Measurements from ENCODE around the gene AKT1.
"Not testable (repeated sequence)": the region's sequence is repeated elsewhere in the genome, so short reads cannot be mapped to it uniquely, and the experiment has no call there.

AKT1 gene

GRCh38 chr14:104794993-104795780 is at the start of gene AKT1:
AKT1 (minus strand) TSS chr14:104795748; CDS start chr14:104792643, 3,105 bp downstream.
- no peak for DNase-seq (ENCODE audit: low read depth in 2 of 2)

DNA sequence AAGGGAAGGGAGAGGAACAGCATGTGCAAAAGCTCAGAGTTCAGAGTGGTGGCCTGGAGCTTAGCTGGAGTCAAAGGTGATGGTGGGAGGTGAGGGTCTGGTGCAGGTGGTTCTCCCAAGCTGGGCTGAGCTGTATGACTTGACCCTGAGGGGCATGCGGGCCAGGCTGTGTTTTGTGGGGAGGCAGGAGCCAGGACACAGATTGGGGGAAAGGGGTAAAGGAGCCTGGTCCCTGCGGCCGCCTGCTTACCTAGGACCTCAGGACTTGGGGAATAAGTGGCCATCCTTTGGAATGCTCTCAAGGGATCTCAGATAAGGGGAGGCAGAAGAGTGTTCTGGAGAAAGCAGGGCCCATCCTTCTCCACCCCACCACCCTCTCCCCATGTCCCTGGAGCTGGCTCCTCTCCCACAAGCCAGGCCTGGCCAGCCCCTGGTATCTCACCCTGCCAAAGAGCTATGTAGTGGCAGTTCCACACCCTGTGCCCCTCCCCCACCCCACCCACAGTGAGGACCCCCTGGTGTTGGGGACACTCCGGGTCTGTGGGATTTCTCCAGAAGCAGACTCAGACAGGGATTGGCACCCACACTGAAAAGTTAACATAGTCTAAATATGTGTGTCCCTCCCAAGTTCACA is 49.6 kb upstream of the AKT1 start:
- no peak for DNase-seq (ENCODE audit: low read depth in 2 of 2)

- DNase-seq (ENCODE audit: low read depth in 2 of 2): no peak
These were observed 48.9 kb upstream of the AKT1 start for GRCh38 chr14:104844306-104845032.

- no peak for DNase-seq (ENCODE audit: low read depth in 2 of 2)
These were observed 48.1 kb upstream of the AKT1 start for GRCh38 chr14:104843442-104844305.

DNA sequence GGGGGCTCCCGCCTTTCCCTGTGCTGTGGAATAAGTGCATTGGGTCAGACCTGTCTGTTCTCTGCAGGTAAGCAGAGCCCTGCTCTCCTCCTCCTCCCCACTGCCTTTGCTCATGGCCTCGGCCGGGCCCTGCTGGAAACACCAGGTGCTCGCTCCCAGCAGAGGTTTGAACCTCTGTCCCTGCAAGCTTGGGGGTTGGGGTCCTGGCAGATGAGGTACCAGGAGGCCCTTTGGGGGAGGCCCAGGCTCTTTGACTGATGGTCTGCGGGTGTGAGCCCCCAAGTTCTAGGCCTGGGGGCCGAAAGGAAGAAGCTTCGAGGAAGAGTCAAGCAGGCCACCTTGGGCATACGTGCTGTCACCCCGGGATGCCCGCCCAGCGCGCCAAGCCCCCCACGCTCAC is 47.5 kb upstream of the AKT1 start:
- no peak for DNase-seq (ENCODE audit: low read depth in 2 of 2)

GRCh38 chr14:104841730-104842129 is 46.2 kb upstream of the AKT1 start:
- DNase-seq (ENCODE audit: low read depth in 2 of 2): no peak

- DNase-seq (ENCODE audit: low read depth in 2 of 2): not testable (repeated sequence)
These were observed 40.8 kb upstream of the AKT1 start for GRCh38 chr14:104836171-104836935.

- no peak for DNase-seq (ENCODE audit: low read depth in 2 of 2)
These were observed 35.2 kb upstream of the AKT1 start for GRCh38 chr14:104830781-104831180.

- DNase-seq (ENCODE audit: low read depth in 2 of 2): peak; percentile 43 to 44
These were observed 31.9 kb upstream of the AKT1 start for GRCh38 chr14:104827177-104828055.

GRCh38 chr14:104826861-104827176 is 31.3 kb upstream of the AKT1 start:
- DNase-seq (ENCODE audit: low read depth in 2 of 2): no peak

GRCh38 chr14:104826189-104826860 is 30.8 kb upstream of the AKT1 start:
- DNase-seq (ENCODE audit: low read depth in 2 of 2): peak; percentile 92 to 98

DNA sequence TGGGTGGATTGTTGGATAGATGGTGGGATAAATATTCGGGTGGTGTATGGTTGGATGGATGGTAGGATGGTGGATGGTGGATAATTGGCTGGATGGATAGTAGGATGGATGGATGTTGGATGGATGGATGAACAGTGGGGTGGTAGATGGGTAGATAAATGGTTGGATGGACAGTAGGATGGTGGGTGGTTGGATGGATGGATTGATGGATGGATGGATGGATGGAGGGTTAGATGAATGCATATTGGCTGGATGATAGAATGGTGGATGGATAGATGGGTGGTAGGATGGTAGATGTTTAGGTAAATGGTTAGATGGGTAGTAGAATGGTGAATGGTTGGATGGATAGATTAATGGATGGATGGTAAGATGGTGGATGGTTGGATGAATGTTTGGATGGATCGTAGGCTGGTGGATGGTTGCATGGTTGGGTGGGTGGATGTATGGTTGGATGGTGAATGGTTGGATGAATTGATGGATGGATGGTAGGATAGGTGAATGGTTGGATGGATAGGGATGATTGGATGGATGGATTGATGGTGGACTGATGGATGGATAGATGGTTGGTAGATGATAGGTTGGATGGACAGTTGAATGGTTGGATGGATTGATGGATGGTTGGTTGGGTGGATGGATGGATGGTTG is 28.9 kb upstream of the AKT1 start:
- DNase-seq (ENCODE audit: low read depth in 2 of 2): no peak

DNA sequence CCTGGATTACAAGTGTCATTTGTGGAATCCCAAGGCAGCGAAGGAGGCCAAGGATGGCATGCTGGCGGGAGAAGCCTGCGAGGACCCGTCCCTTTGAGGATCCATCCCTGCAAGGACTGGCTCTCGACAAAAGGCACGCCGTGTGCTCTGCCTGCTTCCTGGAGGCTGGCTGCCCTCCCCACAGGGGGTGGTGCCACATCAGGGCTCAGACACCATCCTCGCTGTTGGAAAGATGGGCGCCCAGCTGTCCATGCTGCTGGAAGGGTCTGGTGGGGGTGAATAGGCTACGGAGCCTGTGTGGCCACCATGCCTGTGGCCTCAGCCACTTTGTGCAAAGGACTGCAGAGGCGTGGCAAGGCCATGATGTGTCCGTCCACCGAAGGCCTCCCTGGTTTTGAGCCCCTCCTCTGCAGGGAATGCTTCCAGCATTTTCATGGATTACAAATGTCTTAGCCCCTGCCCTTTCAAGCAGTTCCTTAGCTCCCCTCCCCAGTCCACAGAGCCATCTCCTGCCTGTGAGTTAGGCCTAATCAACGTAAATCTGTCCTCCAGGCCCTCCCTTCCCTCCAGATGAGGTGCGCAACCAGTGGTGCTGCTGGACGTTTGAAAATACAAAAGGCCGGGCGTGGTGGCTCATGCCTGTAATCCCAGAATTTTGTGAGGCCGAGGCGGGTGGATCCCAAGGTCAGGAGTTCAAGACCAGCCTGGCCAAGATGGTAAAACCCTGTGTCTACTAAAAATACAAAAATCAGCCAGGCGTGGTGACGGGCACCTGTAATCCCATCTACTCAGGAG is 27.5 kb upstream of the AKT1 start:
- DNase-seq (ENCODE audit: low read depth in 2 of 2): no peak

DNA sequence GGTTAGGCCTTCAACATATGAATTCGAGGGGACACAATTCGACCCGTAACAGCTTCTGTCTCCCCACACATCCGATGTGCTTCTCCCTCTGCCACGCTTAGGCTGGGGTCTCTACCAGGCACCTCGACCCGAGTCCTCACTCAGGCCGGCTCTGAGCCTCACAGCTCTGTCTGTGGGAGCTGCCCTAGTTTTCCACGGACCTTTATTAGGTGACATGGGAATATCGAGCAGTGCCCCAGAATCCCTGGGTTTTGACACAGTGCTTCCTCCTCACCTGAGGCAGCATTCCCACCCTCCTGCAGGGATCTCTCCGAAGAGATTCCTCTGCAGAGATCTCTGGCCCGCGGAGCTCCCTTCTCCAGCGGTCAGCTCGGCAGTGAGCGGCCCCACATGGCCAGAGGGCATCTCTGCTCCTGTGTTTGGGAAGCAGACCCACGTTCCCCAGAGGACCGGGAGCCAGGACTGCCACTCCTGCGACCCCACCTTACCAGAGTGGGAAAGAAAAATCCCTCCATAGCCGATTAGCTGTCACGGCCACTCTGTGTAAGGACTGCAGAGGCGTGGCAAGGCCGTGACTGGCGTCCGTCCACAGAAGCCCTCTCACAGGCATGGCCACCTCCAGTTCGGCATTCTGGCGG is 26.5 kb upstream of the AKT1 start:
- no peak for DNase-seq (ENCODE audit: low read depth in 2 of 2)

DNA sequence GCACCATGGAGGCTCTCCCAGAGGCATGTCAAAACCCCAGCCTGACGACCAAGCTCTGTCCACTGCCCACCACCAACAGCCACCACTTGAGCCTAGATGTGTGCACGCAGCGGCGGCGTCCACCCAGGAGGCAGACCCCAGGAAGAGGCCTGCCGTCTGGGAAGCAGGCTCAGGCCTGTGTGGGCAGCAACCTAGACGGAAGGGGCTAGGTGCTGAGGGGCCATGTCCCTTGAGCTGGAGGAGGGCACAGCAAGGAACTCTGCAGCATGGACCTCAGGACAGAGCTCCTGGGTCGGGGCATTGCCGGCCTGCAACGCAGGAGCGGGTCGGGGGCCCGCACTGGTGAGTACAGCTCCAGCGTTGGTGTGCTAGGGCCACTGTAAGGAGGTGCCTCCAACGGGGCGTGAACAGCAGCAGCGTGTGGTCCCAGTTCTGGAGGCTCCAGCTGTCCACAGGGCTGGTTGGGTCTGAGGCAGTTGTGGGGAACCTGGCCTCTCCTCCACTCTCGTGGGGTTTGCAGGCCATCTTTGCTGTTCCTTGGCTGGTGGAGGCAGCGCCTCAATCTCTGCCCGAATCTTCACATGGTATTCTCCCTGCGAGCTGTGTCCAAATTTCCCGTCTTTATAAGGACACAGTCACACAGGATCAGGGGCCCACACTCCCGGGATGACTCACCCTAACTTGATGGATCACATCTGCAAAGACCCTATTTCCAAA is 25.8 kb upstream of the AKT1 start:
- DNase-seq (ENCODE audit: low read depth in 2 of 2): no peak

- no peak for DNase-seq (ENCODE audit: low read depth in 2 of 2)
These were observed 25.2 kb upstream of the AKT1 start for GRCh38 chr14:104820669-104821228.

DNA sequence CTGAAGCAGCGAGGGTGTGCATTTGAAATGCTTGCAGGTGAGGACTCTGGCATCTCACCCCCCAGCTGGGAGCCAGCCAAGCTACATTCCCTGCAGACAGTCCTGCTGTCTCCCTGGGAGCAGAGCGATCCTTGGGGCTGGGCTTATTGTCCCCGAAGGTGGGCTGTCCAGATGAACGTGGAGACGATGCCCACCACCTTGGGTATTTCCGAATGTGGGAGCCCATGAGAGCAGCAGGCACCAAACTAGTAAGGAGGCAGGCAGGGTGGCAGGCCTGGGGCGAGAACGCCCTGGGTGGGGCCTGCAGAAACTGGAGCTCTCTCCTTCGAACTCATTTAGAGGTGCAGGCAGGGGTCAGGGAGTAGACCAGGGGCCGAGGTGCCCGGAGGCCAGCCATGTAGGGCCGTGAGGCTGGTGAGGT is 23.8 kb upstream of the AKT1 start:
- no peak for DNase-seq (ENCODE audit: low read depth in 2 of 2)

All from stimulated activated CD4-positive, alpha-beta T cell treated with anti-CD3 and anti-CD28 coated beads, Interleukin-4, amount 100 ng/mL, for 48 hours (primary cell).